MCF 10A (cell line): Measurements from ENCODE around the gene MGMT. TPM values are rescaled to one million over a fixed set of nuclear protein-coding genes. Genes with fewer than 3 reads are reported as not detected.

Experiments used
- BruUV-seq: library from RNA; stranded (reverse); fragments of 400-500 nt; replicated peaks from 2 replicates; lab custom pipeline; 2021; lab: Mats Ljungman, UMichigan
- CTCF ChIA-PET: fragments of 300-600 bp; sonication (Branson Sonifier 250); formaldehyde crosslinking; extraction: SDS; loops from one replicate; lab custom pipeline; 2021; ENCODE audit warnings: antibody characterized with exemption, inconsistent platforms; lab: Yijun Ruan, JAX
- POLR2A ChIA-PET: fragments of 300-600, 350-650 bp; sonication (Branson Sonifier 250); formaldehyde crosslinking; extraction: SDS; loops from one replicate; lab custom pipeline; 2020; ENCODE audit warnings: antibody characterized with exemption, inconsistent platforms; lab: Yijun Ruan, JAX
- DNase-seq: peaks from one replicate; pipeline ENCODE4 v3.0.0-alpha.2; 2018; ENCODE audit not compliant: unreplicated experiment
- H3K27ac Mint-ChIP-seq: one replicate; pipeline ENCODE4 v1.8.0; 2022; ENCODE audit warnings: mild to moderate bottlenecking, low read depth, mixed read lengths; ENCODE audit not compliant: unreplicated experiment
- H3K27me3 Mint-ChIP-seq: one replicate; pipeline ENCODE4 v1.8.0; 2022; ENCODE audit warnings: mixed read lengths; ENCODE audit not compliant: insufficient read depth, unreplicated experiment
- H3K36me3 Mint-ChIP-seq: one replicate; pipeline ENCODE4 v1.8.0; 2022; ENCODE audit warnings: mild to moderate bottlenecking, moderate library complexity, mixed read lengths; ENCODE audit not compliant: insufficient read depth, unreplicated experiment
- H3K4me1 Mint-ChIP-seq: one replicate; pipeline ENCODE4 v1.8.0; 2022; ENCODE audit warnings: mixed read lengths; ENCODE audit not compliant: insufficient read depth, unreplicated experiment
- H3K4me3 Mint-ChIP-seq: one replicate; pipeline ENCODE4 v1.8.0; 2022; ENCODE audit warnings: mild to moderate bottlenecking, moderate library complexity, mixed read lengths; ENCODE audit not compliant: unreplicated experiment
- H3K9me3 Mint-ChIP-seq: one replicate; pipeline ENCODE4 v1.8.0; 2022; ENCODE audit warnings: mixed read lengths; ENCODE audit not compliant: unreplicated experiment
- intact Hi-C: fragments of 100-400 bp; cut with micrococcal nuclease; formaldehyde crosslinking; loops from 2 replicates; pipeline ENCODE4 v1.14.1; 2022
- total RNA-seq: library from RNA; stranded (reverse); gene quantifications from 2 replicates; pipeline ENCODE4 v1.2.3, GENCODE V29; 2022
- TF ChIP-seq, protein P1 (sequence below): fragments of 200-600 bp; IDR thresholded peaks from one replicate; pipeline ENCODE4 v1.8.0; 2022; ENCODE audit warnings: antibody characterized with exemption, mild to moderate bottlenecking; ENCODE audit not compliant: unreplicated experiment

MGMT gene
- total RNA-seq, 1 experiment from 2014 or later = 18.0 TPM

DNA sequence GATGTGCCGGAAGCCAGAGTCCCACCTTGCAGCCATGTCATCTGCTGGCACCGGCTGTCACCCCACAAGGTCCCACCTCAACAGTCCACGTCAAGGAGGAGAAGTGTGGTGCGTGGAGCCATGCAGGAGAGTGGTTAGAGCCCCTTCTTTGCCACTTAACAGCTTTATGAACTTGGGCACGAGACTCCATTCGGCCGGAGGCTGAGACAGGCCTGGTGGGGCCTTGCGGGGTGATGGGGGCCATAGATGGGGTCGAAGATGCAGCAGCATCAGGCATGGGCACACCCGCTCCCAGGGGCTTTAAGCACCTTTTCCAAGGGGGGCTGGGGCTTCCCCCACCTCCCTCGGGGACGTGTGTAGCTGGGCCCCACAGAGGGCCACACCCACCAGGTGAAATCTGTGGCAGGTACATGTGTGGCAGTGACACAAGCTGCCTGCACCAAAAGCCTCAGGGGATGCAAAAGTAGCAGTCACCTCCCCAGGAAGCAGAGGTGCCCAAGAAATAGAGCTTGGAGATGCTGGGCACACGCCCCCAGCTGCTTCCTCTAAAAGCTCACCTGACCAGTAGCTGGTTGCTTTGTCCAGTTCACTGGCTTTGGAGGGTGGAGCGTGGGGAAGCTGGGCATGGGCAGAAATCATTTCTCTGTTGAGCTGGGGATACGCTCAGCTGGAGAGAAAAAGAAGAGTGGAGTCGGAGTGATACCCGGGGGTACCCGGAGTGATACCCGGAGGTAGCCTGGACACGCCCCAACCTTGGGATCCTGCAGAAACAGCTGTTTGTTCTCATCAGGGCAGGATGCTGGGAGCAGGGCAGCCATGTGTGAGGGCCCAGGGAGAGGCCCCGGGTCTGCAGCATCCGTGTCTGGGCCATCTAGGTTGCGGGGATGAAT is 297.2 kb downstream of the MGMT start:
- no TSS peak for BruUV-seq
- H3K4me3 Mint-ChIP-seq = no peak overlapping the region
- H3K36me3 Mint-ChIP-seq = peaks cover 7% of the 10 kb centered on the region
- no peaks in the 10 kb centered on the region for H3K27me3 Mint-ChIP-seq
- H3K27ac Mint-ChIP-seq = no peak overlapping the region
- intact Hi-C loops = no loop called here
- TF ChIP-seq, protein P1, sequence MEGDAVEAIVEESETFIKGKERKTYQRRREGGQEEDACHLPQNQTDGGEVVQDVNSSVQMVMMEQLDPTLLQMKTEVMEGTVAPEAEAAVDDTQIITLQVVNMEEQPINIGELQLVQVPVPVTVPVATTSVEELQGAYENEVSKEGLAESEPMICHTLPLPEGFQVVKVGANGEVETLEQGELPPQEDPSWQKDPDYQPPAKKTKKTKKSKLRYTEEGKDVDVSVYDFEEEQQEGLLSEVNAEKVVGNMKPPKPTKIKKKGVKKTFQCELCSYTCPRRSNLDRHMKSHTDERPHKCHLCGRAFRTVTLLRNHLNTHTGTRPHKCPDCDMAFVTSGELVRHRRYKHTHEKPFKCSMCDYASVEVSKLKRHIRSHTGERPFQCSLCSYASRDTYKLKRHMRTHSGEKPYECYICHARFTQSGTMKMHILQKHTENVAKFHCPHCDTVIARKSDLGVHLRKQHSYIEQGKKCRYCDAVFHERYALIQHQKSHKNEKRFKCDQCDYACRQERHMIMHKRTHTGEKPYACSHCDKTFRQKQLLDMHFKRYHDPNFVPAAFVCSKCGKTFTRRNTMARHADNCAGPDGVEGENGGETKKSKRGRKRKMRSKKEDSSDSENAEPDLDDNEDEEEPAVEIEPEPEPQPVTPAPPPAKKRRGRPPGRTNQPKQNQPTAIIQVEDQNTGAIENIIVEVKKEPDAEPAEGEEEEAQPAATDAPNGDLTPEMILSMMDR = no peak
- ChIA-PET CTCF (interaction anchor here (0.6 kb wide), 1 partner anchor 697 kb away, joined by 3 read pairs; no protein-coding TSS in a partner anchor), POLR2A (interaction anchor here (0.7 kb wide), 1 partner anchor 267 kb away, joined by 3 read pairs; no protein-coding TSS in a partner anchor)
- H3K9me3 Mint-ChIP-seq = no peaks in the 10 kb centered on the region
- no peak for DNase-seq
- no peaks in the 10 kb centered on the region for H3K4me1 Mint-ChIP-seq

DNA sequence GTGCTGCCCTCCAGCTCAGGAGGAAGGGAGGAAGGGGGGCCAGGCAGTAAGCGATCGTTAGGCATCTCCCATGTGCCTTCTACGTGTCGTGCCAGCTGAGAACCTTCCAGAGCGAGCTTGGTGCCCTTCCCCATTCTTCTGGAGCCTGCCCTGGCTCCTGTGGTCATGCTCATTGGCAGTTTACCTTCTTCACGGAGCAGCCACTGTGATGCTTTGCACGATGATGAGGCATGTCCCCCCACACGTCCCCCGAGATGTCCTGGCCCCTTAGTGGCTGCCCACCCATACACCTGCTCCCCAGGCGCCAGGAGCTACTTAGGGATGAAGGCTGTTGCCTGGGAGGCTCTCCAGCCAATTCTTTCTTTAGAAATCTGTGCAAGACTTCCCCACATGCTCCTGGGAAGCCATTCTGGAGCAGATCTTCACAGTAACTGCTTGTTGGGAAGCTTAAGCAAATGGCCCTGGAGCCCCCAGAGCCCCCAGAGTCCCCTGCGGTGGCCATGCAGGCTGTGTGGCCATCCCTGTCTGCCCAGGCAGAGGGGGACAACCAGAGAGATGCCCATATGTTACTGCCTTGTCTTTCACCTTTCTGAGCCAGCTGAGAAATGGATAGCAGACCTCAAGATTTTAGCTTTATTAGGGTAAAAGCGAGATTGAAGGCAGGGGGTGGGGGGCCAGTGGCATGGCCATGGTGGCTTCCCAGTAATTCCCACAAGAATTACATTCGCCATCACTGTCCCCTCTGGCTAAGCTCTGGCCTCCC is 298.0 kb downstream of the MGMT start:
- Mint-ChIP-seq H3K4me3 (no peak overlapping the region), H3K36me3 (peaks cover 11% of the 10 kb centered on the region), H3K9me3 (no peaks in the 10 kb centered on the region), H3K27me3 (no peaks in the 10 kb centered on the region), H3K4me1 (no peaks in the 10 kb centered on the region), H3K27ac (no peak overlapping the region)
- intact Hi-C loops = no loop called here
- ChIA-PET CTCF (interaction anchor here (0.7 kb wide), 1 partner anchor 17 kb away, joined by 3 read pairs; no protein-coding TSS in a partner anchor), POLR2A (no interaction called here)
- TF ChIP-seq, protein P1 = no peak
- no TSS peak for BruUV-seq
- no peak for DNase-seq

- TF ChIP-seq, protein P1 = no peak
- Mint-ChIP-seq H3K4me1 (no peaks in the 10 kb centered on the region), H3K27me3 (no peaks in the 10 kb centered on the region), H3K27ac (no peak overlapping the region), H3K9me3 (no peaks in the 10 kb centered on the region), H3K36me3 (peaks cover 5% of the 10 kb centered on the region), H3K4me3 (no peak overlapping the region)
- intact Hi-C loops = no loop called here
- BruUV-seq = no TSS peak
- no peak for DNase-seq
- ChIA-PET POLR2A (no interaction called here), CTCF (interaction anchor here (0.7 kb wide), 1 partner anchor 16 kb away, joined by 3 read pairs; no protein-coding TSS in a partner anchor)
Observed at GRCh38 chr10:129765664-129766550, 298.9 kb downstream of the MGMT start.
